Neural progenitor cell (in vitro differentiated cells): ENCODE results near the gene RNF126.

Experiments used
- EZH2 ChIP-seq: fragments of 200-600 bp; sonication (generic); IDR thresholded peaks from 2 replicates; pipeline ENCODE4 v1.6.1; 2017; ENCODE audit warnings: antibody characterized with exemption, mild to moderate bottlenecking, moderate library complexity
- TF ChIP-seq, protein P1 (sequence below): fragments of 200-600 bp; sonication (generic); IDR thresholded peaks from 2 replicates; pipeline ENCODE4 v1.5.1; 2017; ENCODE audit warnings: antibody characterized with exemption, mild to moderate bottlenecking

DNA sequence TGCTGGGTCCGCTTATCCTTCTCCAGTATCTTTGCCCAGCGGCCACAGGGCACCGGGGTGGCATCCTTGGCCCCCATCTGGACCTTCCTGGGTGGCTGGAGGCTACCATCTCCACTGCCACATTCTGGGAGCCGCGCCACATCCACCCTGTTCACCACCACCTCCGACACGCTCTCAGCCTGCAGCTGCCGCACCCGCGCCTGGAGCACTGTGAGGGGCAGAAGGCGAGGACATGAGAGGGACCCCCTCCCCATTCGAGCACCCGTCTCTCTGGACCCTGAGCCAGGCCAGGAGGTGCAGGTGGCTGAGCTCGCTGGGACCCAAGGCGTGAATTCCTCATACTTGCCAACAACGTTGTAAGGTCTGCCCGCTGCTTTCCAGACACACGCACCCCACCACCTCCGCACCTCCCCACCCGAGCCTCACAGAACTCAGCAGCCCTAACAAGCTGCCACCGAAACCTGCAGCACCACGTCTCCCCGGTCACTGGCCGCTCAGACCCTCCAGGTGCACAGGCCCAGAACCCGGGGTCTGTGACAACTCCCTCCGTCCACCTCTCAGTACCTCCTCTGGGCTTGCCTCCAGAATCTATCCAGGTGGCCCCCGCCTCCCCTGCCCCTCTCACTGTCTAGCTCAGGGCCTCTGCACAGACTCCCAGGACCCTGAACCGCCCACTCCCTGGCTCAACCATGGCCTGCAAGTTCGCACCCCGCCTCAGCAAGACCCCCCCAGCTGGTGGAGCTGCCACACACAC lies 32.9 kb downstream of the RNF126 start:
- TF ChIP-seq, protein P1, sequence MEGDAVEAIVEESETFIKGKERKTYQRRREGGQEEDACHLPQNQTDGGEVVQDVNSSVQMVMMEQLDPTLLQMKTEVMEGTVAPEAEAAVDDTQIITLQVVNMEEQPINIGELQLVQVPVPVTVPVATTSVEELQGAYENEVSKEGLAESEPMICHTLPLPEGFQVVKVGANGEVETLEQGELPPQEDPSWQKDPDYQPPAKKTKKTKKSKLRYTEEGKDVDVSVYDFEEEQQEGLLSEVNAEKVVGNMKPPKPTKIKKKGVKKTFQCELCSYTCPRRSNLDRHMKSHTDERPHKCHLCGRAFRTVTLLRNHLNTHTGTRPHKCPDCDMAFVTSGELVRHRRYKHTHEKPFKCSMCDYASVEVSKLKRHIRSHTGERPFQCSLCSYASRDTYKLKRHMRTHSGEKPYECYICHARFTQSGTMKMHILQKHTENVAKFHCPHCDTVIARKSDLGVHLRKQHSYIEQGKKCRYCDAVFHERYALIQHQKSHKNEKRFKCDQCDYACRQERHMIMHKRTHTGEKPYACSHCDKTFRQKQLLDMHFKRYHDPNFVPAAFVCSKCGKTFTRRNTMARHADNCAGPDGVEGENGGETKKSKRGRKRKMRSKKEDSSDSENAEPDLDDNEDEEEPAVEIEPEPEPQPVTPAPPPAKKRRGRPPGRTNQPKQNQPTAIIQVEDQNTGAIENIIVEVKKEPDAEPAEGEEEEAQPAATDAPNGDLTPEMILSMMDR: no peak
- no peak for TF ChIP-seq EZH2
